Loucy (cell line): ENCODE measurements around the gene RALGAPA1.
"Not testable (repeated sequence)": the region's sequence is repeated elsewhere in the genome, so short reads cannot be mapped to it uniquely, and the experiment has no call there.

Experiments
- H2AFZ ChIP-seq: fragments of 200-600 bp; sonication (generic); 2 replicates; pipeline ENCODE4 v1.6.0; 2016; ENCODE audit warnings: antibody characterized with exemption, mild to moderate bottlenecking, low read length, moderate library complexity
- H3F3A ChIP-seq: fragments of 200-600 bp; 2 replicates; pipeline ENCODE4 v1.6.0; 2016; ENCODE audit warnings: antibody characterized with exemption, low read depth, mild to moderate bottlenecking
- H3K27me3 ChIP-seq: fragments of 200-600 bp; sonication (generic); 2 replicates; pipeline ENCODE4 v1.6.1; 2014; ENCODE audit warnings: low read length, mild to moderate bottlenecking; ENCODE audit not compliant: insufficient read depth, poor library complexity, severe bottlenecking
- H3K36me3 ChIP-seq: fragments of 200-600 bp; sonication (generic); 2 replicates; pipeline ENCODE4 v1.6.1; 2016; ENCODE audit warnings: low read length; ENCODE audit not compliant: insufficient read depth
- H3K4me1 ChIP-seq: fragments of 200-600 bp; sonication (generic); 2 replicates; pipeline ENCODE4 v1.5.1; 2014; ENCODE audit warnings: low read length, mild to moderate bottlenecking; ENCODE audit not compliant: insufficient read depth, poor library complexity, severe bottlenecking
- H3K4me2 ChIP-seq: fragments of 200-600 bp; sonication (generic); 2 replicates; pipeline ENCODE4 v1.6.0; 2014; ENCODE audit warnings: antibody characterized with exemption, low read length, low read depth, mild to moderate bottlenecking; ENCODE audit not compliant: poor library complexity, severe bottlenecking
- H3K4me3 ChIP-seq: fragments of 200-600 bp; sonication (generic); 2 replicates; pipeline ENCODE4 v1.5.1; 2014; ENCODE audit warnings: low read length, mild to moderate bottlenecking, mixed read lengths; ENCODE audit not compliant: poor library complexity, severe bottlenecking
- H3K79me2 ChIP-seq: fragments of 200-600 bp; sonication (generic); 2 replicates; pipeline ENCODE4 v1.6.1; 2014; ENCODE audit warnings: low read length; ENCODE audit not compliant: insufficient read depth
- H3K9ac ChIP-seq: fragments of 200-600 bp; sonication (generic); 2 replicates; pipeline ENCODE4 v1.6.0; 2014; ENCODE audit warnings: mild to moderate bottlenecking, low read depth, low read length, moderate library complexity; ENCODE audit not compliant: poor library complexity, severe bottlenecking
- H3K9me2 ChIP-seq: fragments of 200-600 bp; sonication (generic); replicated peaks from 2 replicates; pipeline ENCODE4 v1.6.1; 2016; ENCODE audit warnings: low read depth, low read length, mixed read lengths
- H3K9me3 ChIP-seq: fragments of 200-600 bp; sonication (generic); 2 replicates; pipeline ENCODE4 v1.6.1; 2014; ENCODE audit warnings: mild to moderate bottlenecking, antibody characterized with exemption, low read length, low read depth; ENCODE audit not compliant: insufficient read depth
- H4K20me1 ChIP-seq: fragments of 200-600 bp; sonication (generic); 2 replicates; pipeline ENCODE4 v1.6.0; 2014; ENCODE audit warnings: antibody characterized with exemption, low read length, mild to moderate bottlenecking; ENCODE audit not compliant: insufficient read depth, poor library complexity, severe bottlenecking
- EZH2phosphoT487 ChIP-seq: fragments of 200-600 bp; IDR thresholded peaks from 2 replicates; pipeline ENCODE4 v1.6.1; 2018; ENCODE audit warnings: antibody characterized with exemption, mild to moderate bottlenecking, moderate library complexity, borderline replicate concordance
- TF ChIP-seq, protein P1 (sequence below): fragments of 200-600 bp; sonication (generic); conservative IDR thresholded peaks from 2 replicates; pipeline ENCODE4 v1.5.1; 2014; ENCODE audit warnings: mild to moderate bottlenecking, antibody characterized with exemption, low read length

The RALGAPA1 gene

DNA sequence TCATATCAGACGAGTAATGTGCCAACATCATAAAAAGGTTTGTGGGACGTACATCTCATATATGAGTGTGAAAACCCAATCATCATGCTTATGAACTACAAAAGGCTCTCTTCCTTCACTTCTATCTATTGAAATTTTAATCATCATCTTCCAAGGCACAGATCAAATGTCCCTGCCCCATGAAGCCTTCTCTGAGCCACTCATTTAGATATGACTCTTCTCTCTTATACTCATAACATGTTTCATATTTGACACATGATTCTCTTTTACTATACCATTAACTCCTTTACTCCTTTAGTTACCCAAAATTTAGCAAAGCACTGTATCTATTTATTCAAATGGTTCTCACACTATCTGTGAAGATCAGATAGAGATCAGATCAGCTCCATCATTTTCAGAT is 22.2 kb downstream of the RALGAPA1 start:
- no peak for TF ChIP-seq EZH2phosphoT487
- TF ChIP-seq, protein P1, sequence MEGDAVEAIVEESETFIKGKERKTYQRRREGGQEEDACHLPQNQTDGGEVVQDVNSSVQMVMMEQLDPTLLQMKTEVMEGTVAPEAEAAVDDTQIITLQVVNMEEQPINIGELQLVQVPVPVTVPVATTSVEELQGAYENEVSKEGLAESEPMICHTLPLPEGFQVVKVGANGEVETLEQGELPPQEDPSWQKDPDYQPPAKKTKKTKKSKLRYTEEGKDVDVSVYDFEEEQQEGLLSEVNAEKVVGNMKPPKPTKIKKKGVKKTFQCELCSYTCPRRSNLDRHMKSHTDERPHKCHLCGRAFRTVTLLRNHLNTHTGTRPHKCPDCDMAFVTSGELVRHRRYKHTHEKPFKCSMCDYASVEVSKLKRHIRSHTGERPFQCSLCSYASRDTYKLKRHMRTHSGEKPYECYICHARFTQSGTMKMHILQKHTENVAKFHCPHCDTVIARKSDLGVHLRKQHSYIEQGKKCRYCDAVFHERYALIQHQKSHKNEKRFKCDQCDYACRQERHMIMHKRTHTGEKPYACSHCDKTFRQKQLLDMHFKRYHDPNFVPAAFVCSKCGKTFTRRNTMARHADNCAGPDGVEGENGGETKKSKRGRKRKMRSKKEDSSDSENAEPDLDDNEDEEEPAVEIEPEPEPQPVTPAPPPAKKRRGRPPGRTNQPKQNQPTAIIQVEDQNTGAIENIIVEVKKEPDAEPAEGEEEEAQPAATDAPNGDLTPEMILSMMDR = no peak
- no peaks in the 10 kb centered on the region for H3K4me1 ChIP-seq
- no peaks in the 10 kb centered on the region for H3K9me2 ChIP-seq
- no peak overlapping the region for H3K4me3 ChIP-seq
- no peak overlapping the region for H3K4me2 ChIP-seq
- H3K79me2 ChIP-seq = peaks cover 29% of the 10 kb centered on the region
- H3K9me3 ChIP-seq = no peaks in the 10 kb centered on the region
- peaks cover 7% of the 10 kb centered on the region for H4K20me1 ChIP-seq
- H3K27me3 ChIP-seq = no peaks in the 10 kb centered on the region
- no peaks in the 10 kb centered on the region for H3F3A ChIP-seq
- no peak overlapping the region for H3K9ac ChIP-seq
- no peak overlapping the region for H2AFZ ChIP-seq
- no peaks in the 10 kb centered on the region for H3K36me3 ChIP-seq

DNA sequence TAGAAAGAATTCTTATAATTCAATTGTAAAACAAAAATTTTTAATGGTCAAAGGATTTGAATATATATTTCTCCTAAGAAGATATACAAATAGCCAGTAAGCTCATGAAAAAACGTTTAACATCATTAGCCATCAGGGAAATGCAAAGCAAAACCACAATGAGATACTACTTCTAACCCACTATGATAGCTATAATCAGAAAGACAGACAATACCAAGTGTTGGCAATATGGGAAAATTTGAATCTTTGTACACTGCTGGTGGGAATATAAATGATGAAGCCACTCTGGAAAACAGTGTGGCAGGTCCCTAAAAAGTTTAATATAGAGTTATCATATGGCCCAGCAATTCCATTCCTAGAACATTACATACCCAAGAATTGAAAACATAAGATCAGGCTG is 25.4 kb downstream of the RALGAPA1 start:
- H3K4me3 ChIP-seq = no peak overlapping the region
- H3K79me2 ChIP-seq = peaks cover 31% of the 10 kb centered on the region
- no peak overlapping the region for H2AFZ ChIP-seq
- no peaks in the 10 kb centered on the region for H3K27me3 ChIP-seq
- no peaks in the 10 kb centered on the region for H3K9me3 ChIP-seq
- H3K4me1 ChIP-seq = no peaks in the 10 kb centered on the region
- H4K20me1 ChIP-seq = peaks cover 7% of the 10 kb centered on the region
- no peak overlapping the region for H3K4me2 ChIP-seq
- H3K36me3 ChIP-seq = no peaks in the 10 kb centered on the region
- no peaks in the 10 kb centered on the region for H3K9me2 ChIP-seq
- TF ChIP-seq EZH2phosphoT487 = no peak
- TF ChIP-seq, protein P1 = no peak
- no peak overlapping the region for H3K9ac ChIP-seq
- no peaks in the 10 kb centered on the region for H3F3A ChIP-seq

DNA sequence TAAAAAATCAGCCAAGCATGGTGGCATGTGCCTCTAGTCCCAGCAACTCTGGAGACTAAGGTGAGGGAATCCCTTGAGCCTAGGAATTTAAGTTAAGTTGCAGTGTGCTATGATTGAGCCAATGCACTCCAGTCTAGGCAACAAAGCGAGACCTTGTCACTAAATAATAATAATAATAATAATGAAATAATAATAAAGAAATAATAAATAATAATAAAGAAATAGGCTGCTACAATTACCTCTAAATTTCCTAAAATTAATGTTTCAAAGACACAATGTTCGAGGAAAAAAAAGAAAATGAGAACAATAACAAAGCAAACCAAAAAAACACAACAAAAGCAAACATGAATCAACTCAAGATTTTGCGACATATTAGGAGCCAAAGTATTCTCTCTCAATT is 29.7 kb downstream of the RALGAPA1 start:
- H3K9ac ChIP-seq = no peak overlapping the region
- H3K4me1 ChIP-seq = no peaks in the 10 kb centered on the region
- no peaks in the 10 kb centered on the region for H4K20me1 ChIP-seq
- no peaks in the 10 kb centered on the region for H3K36me3 ChIP-seq
- H3K9me3 ChIP-seq = no peaks in the 10 kb centered on the region
- H3K79me2 ChIP-seq = peaks cover 16% of the 10 kb centered on the region
- no peaks in the 10 kb centered on the region for H3F3A ChIP-seq
- no peaks in the 10 kb centered on the region for H3K9me2 ChIP-seq
- no peak overlapping the region for H3K4me3 ChIP-seq
- TF ChIP-seq EZH2phosphoT487 = no peak
- TF ChIP-seq, protein P1 = no peak
- H2AFZ ChIP-seq = no peak overlapping the region
- H3K27me3 ChIP-seq = no peaks in the 10 kb centered on the region
- no peak overlapping the region for H3K4me2 ChIP-seq

DNA sequence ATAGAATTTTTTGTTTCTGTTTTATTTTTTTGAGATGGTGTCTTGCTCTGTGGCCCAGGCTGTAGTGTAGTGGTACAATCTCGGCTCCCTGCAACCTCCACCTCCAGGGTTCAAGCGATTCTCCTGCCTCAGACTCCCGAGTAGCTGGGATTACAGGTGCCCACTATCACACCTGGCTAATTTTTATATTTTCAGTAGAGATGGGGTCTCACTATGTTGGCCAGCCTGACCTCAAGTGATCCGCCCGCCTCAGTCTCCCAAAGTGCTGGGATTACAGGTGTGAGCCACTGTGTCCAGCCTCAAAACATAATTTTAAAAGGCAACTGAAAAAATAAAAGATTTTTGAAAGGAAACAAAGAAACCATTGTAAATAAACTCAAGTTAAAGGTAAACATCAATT is 31.5 kb downstream of the RALGAPA1 start:
- H3K79me2 ChIP-seq = peaks cover 11% of the 10 kb centered on the region
- H2AFZ ChIP-seq, H4K20me1 ChIP-seq, H3K36me3 ChIP-seq, H3K9me3 ChIP-seq, H3K4me3 ChIP-seq, H3K4me1 ChIP-seq, H3K9ac ChIP-seq, H3F3A ChIP-seq, H3K4me2 ChIP-seq, H3K9me2 ChIP-seq, H3K27me3 ChIP-seq: not testable (repeated sequence)
